Body of pancreas (tissue), 4 donors: ENCODE measurements around the gene PHF21B. TPM values are rescaled to one million over a fixed set of nuclear protein-coding genes. Genes with fewer than 3 reads are reported as not detected.

Source experiments
- ATAC-seq: fragments of 150-250 bp; one replicate; pipeline ENCODE4 v1.9.1; 2016
- DNase-seq, 4 donors: peaks; one replicate each; pipeline ENCODE4 v3.0.0-alpha.2; 2019
- H3K27ac ChIP-seq, 4 donors: fragments of 200-600 bp; sonication (generic); 1 replicate in 3 of 4; 2 replicates in 1 of 4; pipeline versions ENCODE4 v1.5.1 to v1.6.1; 2016 to 2019; ENCODE audit warnings: mild to moderate bottlenecking in 1 of 4, mixed read lengths in 1 of 4, moderate library complexity in 1 of 4
- H3K27me3 ChIP-seq, 2 donors: fragments of 200-600 bp; sonication (generic); one replicate each; pipeline ENCODE4 v1.6.0; 2016; ENCODE audit warnings: mild to moderate bottlenecking in 1 of 2
- H3K36me3 ChIP-seq, 2 donors: fragments of 200-600 bp; sonication (generic); replicated peaks in 1 of 2; 2 replicates each; pipeline ENCODE4 v1.5.1; 2016; ENCODE audit warnings: low read depth in 2 of 2; ENCODE audit not compliant: insufficient read depth in 1 of 2
- H3K4me1 ChIP-seq: fragments of 200-600 bp; sonication (generic); one replicate; pipeline ENCODE4 v1.6.0; 2016
- H3K4me3 ChIP-seq, 2 donors: fragments of 200-600 bp; sonication (generic); 1 replicate in 1 of 2; 2 replicates in 1 of 2; pipeline ENCODE4 v1.5.1; 2016 to 2019
- H3K9me3 ChIP-seq, 3 donors: fragments of 200-600 bp; sonication (generic); 1 replicate in 2 of 3; 2 replicates in 1 of 3; pipeline ENCODE4 v1.5.1; 2016
- CTCF ChIP-seq, 7 experiments: fragments of 450-650 bp in 4 of 7; fragments of 200-600 bp in 3 of 7; sonication (generic) in 3 of 7; IDR thresholded peaks; one replicate each; pipeline ENCODE4 v1.5.1; 2016 to 2019; ENCODE audit warnings: antibody characterized with exemption in 7 of 7
- POLR2A ChIP-seq, 3 donors: fragments of 450-650 bp; IDR thresholded peaks; one replicate each; pipeline ENCODE4 v1.6.1; 2016; ENCODE audit warnings: antibody characterized with exemption in 3 of 3, mild to moderate bottlenecking in 2 of 3
- WGBS, 2 donors: methylation state at CpG; one replicate each; pipeline ENCODE4 v1.1.5; 2017; 5-methylcytosine and 5-hydroxymethylcytosine counted together
- intact Hi-C: fragments of 100-400 bp; cut with DNase I; formaldehyde crosslinking; loops from one replicate; pipeline ENCODE4 v1.15.1; 2023
- total RNA-seq, 2 donors: library from RNA; depleted of rRNA; stranded (reverse); fragments of >200 nt; gene quantifications; one replicate each; pipeline ENCODE4 v1.1.0, GENCODE V29; 2016

Gene PHF21B
- total RNA-seq, 2 donors from 2014 or later: under 0.01 TPM; not detected in 1

DNA sequence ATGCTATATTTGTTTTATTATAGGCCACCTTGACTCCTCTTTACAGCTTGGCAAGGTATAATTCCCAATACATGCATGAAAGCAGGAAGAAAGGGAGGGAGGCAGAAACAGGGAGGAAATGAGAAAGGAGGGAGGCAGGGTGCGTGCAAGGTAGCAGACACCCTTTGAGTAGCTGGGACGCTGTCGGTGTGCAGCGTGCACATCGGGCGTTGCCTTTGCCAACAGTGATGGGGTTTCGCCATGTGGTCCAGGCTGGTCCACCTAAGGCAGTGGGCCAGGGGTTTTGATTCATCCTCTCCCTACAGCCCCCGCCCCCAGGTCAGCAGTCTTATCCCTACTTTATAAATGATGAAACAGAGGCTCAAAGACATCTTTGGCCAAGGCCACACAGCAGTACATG is 25.0 kb upstream of the PHF21B start:
- 72 to 83% methylated on average over 8 of the region's 8 CpGs for WGBS, 2 donors
- ATAC-seq: no peak
- no peak overlapping the region for H3K4me3 ChIP-seq
- H3K27ac ChIP-seq: no peak overlapping the region
- DNase-seq: no peak
- intact Hi-C loops: no loop called here
- H3K27me3 ChIP-seq: no peaks in the 10 kb centered on the region
- TF ChIP-seq CTCF (IDR thresholded peaks at IDR 0.05) (no peak), POLR2A (IDR thresholded peaks at IDR 0.05) (no peak)
- H3K9me3 ChIP-seq: no peaks in the 10 kb centered on the region
- no peaks in the 10 kb centered on the region for H3K36me3 ChIP-seq
- no peaks in the 10 kb centered on the region for H3K4me1 ChIP-seq

GRCh38 chr22:45034156-45034555 is 24.4 kb upstream of the PHF21B start:
- intact Hi-C loops: no loop called here
- Histone ChIP-seq H3K27me3 (no peaks in the 10 kb centered on the region), H3K9me3 (no peaks in the 10 kb centered on the region), H3K36me3 (no peaks in the 10 kb centered on the region), H3K27ac (no peak overlapping the region), H3K4me1 (no peaks in the 10 kb centered on the region), H3K4me3 (no peak overlapping the region)
- 81 to 84% methylated on average over 10 of the region's 10 CpGs for WGBS, 2 donors
- DNase-seq: no peak
- ATAC-seq: no peak
- no peak for TF ChIP-seq CTCF (IDR thresholded peaks at IDR 0.05)
- no peak for TF ChIP-seq POLR2A (IDR thresholded peaks at IDR 0.05)

GRCh38 chr22:45033136-45033535 is 23.3 kb upstream of the PHF21B start:
- ATAC-seq: no peak

DNA sequence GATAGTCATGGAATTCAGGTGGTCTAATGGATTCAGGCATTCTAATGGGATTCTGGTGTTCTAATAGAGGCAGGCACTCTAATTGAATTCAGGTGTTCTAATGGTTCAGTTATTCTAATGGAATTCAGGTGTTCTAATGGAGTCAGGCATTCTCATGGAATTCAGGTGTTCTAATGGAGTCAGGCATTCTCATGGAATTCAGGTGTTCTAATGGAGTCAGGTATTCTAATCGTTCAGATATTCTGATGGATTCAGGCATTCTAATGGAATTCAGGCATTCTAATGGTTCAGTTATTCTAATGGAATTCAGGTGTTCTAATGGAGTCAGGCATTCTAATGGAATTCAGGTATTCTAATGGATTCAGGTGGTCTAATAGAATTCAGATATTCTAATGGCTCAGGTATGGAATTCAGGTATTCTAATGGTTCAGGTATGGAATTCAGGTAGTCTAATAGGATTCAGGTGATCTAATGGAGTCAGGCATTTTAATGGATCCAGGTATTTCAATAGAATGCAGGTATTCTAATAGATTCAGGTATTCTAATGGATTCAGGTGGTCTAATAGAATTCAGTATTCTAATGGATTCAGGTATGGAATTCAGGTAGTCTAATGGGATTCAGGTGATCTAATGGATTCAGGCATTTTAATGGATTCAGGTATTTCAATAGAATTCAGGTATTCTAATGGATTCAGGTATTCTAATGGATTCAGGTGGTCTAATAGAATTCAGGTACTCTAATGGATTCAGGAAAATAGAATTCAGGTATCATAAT is 22.0 kb upstream of the PHF21B start:
- Histone ChIP-seq H3K27me3 (no peaks in the 10 kb centered on the region), H3K4me1 (no peaks in the 10 kb centered on the region), H3K9me3 (no peaks in the 10 kb centered on the region), H3K36me3 (no peaks in the 10 kb centered on the region), H3K27ac (no peak overlapping the region), H3K4me3 (no peak overlapping the region)
- TF ChIP-seq POLR2A (IDR thresholded peaks at IDR 0.05) (no peak), CTCF (IDR thresholded peaks at IDR 0.05) (no peak)
- intact Hi-C loops: no loop called here
- DNase-seq (no peak), ATAC-seq (no peak)
- 41 to 52% methylated on average over 1 of the region's 1 CpG for WGBS, 2 donors

More at GRCh38 chr22:45033136-45033535, 23.3 kb upstream of the PHF21B start:
- no peaks in the 10 kb centered on the region for H3K4me1 ChIP-seq
- no peaks in the 10 kb centered on the region for H3K36me3 ChIP-seq
- H3K4me3 ChIP-seq: no peak overlapping the region
- DNase-seq: no peak
- no peaks in the 10 kb centered on the region for H3K9me3 ChIP-seq
- H3K27me3 ChIP-seq: no peaks in the 10 kb centered on the region
- 18 to 31% methylated on average over 2 of the region's 2 CpGs for WGBS, 2 donors
- intact Hi-C loops: no loop called here
- H3K27ac ChIP-seq: no peak overlapping the region
- TF ChIP-seq CTCF (IDR thresholded peaks at IDR 0.05) (no peak), POLR2A (IDR thresholded peaks at IDR 0.05) (no peak)

- Histone ChIP-seq H3K4me1 (no peaks in the 10 kb centered on the region), H3K27me3 (no peaks in the 10 kb centered on the region), H3K27ac (no peak overlapping the region), H3K4me3 (no peak overlapping the region), H3K36me3 (no peaks in the 10 kb centered on the region), H3K9me3 (no peaks in the 10 kb centered on the region)
- TF ChIP-seq CTCF (IDR thresholded peaks at IDR 0.05): no peak
- no peak for TF ChIP-seq POLR2A (IDR thresholded peaks at IDR 0.05)
- DNase-seq: no peak
- ATAC-seq: no peak
- intact Hi-C loops: no loop called here
- WGBS, 2 donors: 60 to 66% methylated on average over 6 of the region's 6 CpGs
Measured at GRCh38 chr22:45029501-45029900, 19.7 kb upstream of the PHF21B start.
